HG03439 (cell line): ENCODE data around the gene NPHS2.

Experiments
- ATAC-seq: cut with Tn5 transposase; IDR thresholded peaks from one replicate; pipeline ENCODE4 v1.9.1; 2021; ENCODE audit warnings: mild to moderate bottlenecking, moderate library complexity; ENCODE audit not compliant: unreplicated experiment

The NPHS2 gene

GRCh38 chr1:179575497-179576314, at the start of gene NPHS2:
Gene NPHS2, minus strand, starts transcription at chr1:179575948. Its CDS starts 84 bp downstream, at chr1:179575864.
- ATAC-seq, result no peak

DNA sequence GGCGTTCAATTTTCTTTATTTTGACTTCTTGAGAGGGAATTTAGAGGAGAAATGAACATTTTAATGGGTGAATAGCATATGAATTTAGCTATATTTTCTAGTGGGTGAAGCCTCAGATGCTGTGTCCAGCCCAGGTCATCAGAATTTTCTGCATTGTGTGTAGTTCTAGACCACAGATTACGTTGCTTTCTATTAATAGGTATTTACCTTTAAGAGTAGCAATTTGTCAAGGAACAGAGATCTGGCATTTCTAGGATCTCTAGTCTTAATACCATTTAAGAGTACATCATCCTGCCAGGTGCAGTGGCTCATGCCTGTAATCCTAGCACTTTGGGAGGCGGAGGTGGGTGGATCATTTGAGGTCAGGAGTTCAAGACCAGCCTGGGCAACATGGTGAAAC, 36.6 kb upstream of the NPHS2 start:
- no peak for ATAC-seq

DNA sequence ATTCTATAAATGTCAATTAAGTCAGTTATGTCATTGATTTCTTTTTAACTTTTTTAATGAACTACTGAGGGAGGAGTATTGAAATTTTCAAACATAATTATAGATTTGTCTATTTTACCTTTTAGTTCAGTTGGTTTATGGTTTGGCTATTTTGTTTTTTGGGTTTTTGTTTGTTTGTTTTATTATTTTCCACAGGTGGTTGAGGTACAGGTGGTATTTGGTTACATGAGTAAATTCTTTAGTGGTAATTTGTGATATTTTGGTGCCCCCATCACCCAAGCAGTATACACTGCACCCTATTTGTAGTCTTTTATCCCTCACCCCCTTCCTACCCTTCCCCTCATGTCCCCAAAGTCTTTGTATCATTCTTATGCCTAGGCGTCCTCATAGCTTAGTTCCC, 25.3 kb upstream of the NPHS2 start:
- ATAC-seq, result no peak

DNA sequence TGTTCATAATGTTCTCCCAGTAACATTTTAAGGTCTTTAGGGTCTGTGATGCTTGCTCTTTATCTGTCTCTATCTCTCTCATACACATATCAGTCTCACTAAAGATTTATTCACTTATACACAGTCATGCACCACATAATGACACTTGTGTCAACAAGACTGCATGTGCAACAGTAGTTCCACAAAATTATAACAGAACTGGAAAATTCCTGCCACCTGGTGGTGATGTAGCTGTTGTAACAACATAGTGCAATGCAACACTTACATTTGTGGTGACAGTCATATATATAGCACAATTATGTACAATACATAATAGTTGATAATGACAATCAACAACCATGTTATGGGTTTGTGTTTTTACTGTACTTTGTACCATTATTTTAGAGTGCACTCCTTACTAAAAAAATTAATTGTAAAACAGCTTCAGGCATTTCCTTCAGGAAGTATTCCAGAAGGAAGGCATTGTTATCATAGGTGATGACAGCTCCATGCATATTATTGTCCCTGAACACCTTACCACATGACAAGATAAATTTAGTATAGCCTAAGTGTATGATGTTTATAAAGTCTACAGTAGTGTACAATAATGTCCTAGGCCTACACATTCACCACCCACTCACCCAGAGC, 24.0 kb upstream of the NPHS2 start:
- ATAC-seq, result no peak

DNA sequence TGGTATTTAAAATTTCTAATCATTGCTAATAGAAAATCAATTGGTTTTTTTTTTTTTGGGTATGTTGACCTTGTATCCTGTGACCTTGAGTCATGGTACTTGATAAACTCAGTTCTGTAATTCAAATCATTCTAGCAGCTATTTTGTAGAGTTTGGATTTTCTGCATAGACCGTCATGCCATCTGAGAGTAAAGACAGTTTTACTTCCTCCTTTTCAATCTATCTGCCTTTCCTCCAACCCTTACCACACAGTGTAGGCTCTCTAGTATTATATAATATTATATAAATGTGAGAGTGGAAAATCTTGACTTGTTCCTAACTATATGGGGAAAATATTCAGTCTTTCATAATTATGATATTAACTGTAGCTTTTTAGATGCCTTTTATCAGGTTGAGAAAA, 22.9 kb upstream of the NPHS2 start:
- no peak for ATAC-seq

DNA sequence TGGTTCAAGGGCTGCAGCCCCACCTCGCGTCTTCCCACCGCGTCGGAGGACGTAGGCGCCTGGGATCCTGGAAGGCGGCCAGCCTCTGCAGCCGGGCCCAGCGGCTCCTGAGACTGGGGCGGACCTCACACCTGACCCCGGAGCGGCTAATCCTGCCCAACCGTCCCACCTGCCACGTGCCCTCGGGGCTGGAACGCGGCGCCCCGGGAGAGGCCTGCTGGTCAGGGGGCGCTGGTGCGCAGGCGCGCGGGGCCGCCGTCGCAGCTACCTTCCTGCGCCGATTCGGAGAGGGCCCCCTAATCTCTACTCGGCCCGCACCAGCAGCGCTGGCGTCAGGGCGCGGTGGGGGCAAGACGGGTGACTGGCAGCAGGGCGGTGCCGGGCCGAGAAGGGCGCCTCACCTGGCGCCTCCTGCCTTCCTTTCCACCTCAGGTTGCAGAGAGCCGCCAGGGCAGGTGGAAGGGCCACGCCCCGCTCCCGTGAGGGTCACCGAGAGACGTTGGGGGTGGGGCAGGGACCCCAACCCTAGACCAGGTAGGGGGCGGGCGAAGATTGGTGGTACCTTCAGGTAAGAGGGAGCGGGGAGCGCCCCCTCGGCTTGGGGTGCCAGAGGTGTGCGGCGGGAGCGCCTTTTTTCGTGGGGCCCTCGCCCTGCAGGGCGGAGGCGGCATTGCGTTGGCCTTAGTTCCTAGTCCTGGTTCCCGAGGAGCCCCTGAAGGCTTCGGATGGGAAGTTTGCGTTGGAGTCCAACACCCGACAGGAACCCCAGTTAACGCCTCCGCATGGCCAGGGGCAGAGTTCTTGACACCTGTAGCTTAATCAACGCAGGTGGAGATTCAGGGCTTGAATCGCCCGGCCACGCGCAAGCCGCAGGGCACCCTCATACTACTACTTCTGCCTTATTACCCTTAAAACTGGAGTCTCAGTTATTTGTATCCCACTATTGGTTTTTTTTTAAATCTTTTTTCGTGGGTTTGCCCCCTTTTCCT, 16.1 kb upstream of the NPHS2 start, which contains the start of gene TDRD5:
Gene TDRD5 (plus strand): TSS at position 241 of the 989 bp plus-strand sequence. CDS start 784 bp downstream, outside the sequence.
- no peak for ATAC-seq

DNA sequence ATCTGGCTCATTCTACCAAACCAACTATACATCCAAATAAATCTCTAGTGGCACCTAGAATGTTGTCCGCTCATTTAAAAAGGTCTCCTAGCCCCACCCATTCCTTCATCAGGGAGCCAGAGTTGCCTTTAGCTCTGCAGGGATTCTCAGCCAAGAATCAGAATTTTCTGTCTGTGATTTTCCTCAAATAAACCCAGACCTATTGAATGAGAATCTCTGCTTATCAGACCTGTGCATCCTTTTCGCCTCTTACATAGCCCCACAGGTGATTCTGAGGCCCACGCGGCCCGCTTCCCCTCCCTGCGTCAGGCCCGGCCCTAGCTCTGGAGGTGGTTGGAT, 15.5 kb upstream of the NPHS2 start:
- ATAC-seq, result no peak

DNA sequence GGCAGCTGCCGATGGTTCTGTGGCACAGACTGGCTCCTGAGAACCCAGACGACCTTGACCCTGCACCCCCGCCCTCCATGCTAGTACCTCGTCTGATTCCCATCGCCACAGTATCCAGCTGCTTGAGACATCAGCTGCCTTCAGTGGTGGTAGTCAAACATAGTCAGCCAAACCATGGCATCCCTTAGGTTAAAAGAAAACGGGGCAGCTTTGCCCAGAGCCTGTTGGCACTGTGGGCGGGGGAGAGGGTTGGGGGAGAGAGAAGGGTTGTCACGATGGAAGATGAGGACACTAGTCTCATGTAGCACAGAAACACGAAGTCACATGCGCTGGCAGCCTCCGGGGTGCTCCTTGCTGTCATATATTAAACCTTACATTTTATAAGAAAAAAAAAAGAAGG, 14.9 kb upstream of the NPHS2 start:
- no peak for ATAC-seq

DNA sequence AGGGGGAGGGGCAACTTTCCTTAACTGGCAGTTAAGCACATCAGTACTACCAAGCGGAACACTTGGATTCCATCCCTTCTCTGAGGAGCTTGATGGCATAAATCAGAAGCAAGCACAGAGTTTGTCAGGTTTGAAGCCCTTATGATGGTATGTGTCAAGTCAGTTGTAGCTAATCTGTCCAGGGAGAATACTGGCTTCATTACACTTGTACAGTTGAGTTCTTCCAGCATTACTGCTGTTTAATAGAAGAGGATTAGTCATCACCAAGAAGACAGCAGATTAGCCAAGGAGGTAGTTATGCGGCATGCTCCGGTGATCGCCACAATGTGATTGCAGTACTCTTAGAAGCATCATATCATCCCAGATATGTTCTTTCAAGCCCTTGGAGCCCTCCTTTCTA, 13.8 kb upstream of the NPHS2 start:
- no peak for ATAC-seq

DNA sequence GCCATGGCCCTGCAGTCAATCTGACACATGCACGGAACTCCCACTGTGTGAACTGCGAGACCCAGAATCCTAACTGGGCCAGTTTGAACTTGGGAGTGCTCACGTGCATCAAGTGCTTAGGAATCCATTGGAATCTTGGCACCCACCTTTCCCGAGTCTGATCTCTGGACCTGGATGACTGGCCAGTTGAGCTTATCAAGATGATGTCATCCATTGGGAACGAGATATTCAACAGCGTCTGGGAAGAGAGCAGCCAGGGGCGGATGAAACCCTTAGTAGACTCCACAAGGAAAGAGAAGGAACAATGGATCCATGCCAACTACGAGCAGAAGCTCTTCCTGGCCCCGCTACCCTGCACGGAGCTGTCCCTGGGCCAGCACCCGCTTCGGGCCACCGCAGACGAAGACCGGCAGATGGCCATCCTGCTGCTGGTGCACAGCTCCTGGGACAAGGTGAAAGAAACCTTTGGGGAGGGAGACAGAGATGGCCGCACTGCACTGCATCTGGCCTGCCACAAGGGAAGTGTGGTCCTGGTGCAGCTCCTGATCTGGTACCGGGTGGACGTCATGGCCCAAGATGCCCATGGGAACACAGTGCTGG, 12.8 kb upstream of the NPHS2 start:
- no peak for ATAC-seq

DNA sequence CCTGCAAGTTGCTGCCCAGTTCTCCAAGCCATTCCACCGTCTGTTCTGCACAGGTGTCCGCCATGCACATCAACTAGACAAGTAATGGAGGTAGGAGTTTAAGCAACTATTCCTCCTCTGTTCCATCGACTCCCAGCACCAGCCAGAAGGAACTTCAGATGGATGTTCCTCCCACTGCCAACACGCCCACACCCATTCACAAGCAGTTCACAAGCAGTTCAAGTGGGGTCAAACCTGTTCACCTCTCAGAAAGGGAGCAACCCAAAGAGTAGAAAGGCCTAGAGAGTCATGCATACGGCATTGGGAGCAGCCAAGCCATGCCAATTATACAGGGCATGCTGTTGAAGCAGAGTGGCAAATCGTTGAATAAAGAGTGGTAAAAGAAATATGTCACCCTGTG, 11.6 kb upstream of the NPHS2 start:
- no peak for ATAC-seq

DNA sequence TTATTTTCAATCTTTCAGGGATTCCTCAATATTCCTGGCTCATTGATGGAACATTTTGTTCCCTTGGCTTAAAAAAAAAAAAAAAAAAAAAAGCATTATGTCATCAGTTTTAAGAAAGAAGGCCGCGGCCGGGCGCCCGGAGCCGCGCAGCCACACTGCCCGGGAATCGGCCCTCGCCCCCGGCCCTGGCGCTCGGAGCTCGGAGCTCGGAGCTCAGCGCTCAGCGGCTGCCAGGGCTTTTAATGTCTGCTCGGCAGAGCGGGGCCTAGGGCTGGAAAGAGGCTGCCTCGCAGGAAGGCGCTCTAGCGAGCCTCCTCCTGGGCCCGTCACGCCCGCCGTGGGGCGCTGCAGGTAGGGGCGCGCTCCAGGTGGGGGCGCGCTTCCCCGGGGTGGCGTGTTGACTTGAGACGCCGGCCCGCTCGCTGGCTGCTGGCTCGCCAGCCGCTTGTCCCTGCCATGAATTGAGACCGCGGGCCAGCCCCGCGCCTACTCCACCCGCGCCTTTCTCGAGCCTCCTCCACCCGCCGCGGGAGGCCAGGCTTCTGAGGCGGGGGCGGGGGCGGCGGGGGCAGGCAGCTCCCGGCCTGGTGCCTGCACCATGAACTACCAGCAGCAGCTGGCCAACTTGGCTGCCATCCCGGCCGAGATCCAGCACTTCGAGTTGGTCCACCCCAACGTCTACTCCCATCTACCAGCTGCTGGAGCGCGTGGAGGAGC, 10.5 kb upstream of the NPHS2 start:
- no peak for ATAC-seq

DNA sequence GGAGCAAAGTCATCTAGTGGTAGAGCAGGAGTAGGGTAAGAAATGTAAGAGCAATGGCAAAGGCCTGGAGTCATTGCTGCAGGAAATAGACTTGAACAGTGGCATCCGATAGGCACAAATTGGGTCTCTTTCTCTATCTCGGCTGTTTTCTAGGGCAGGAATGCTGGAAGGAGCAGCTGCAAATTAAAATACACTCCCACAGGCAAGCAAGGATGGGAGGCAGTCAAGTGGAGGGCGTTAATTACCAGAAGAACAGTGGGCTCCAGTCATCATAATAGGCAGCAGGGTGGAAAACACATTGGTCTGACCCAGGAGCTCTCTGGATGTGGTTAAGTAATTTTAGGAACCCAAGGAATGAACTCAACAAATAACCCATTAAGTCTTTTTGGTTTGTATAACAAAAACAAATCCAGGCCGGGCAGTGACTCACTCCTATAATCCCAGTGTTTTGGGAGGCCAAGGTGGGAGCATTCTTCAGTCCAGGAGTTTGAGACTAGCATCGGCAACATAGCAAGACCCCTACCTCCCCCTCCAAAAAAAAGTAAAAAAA, 8.1 kb upstream of the NPHS2 start:
- ATAC-seq, result no peak

- no peak for ATAC-seq
Observed at GRCh38 chr1:179576509-179576908, 761 bp upstream of the NPHS2 start.

DNA sequence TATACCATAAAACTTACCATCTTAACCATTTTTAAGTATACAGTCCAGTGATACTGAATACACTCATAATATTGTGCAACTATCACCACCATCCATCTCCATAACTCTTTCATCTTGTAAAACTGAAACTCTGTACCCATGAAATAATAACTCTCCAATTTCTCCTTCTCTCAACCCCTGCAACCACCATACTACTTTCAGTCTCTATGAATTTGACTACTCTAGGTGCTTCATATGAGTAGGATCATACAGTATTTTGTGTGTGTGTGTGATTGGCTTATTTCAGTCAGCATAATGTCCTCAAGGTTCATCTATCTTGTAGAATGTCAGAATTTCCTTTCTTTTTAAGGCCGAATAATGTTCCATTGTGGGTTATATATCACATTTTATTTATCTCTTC, 17.7 kb downstream of the NPHS2 start:
- ATAC-seq, result no peak

- no peak for ATAC-seq
Observed at GRCh38 chr1:179554427-179554826, 21.3 kb downstream of the NPHS2 start.

GRCh38 chr1:179550746-179551682, 24.7 kb downstream of the NPHS2 start:
- no peak for ATAC-seq

- ATAC-seq, result no peak
Observed at GRCh38 chr1:179549368-179549700, 26.4 kb downstream of the NPHS2 start.
